ENCODE results near the gene DOK5. TPM values are rescaled to one million over a fixed set of nuclear protein-coding genes. Genes with fewer than 3 reads are reported as not detected.
A peak's percentile ranks its signal among the peaks of the same experiment; 100 is the strongest.
"Not testable (repeated sequence)": the region's sequence is repeated elsewhere in the genome, so short reads cannot be mapped to it uniquely, and the experiment has no call there.

DOK5 gene
- polyA plus RNA-seq (ENCODE audit: insufficient read length): 9.7 TPM
- long read RNA-seq, donor 1, partial matches to known transcripts: 0 of 5 reads
- long read RNA-seq, donor 1, other reads (novel, unspliced or antisense): 0 of 5 reads
- long read RNA-seq, donor 2, transcript DOK5-201 (8 exons, 1,963 nt): major isoform, 6 of 6 reads
- long read RNA-seq, donor 2, partial matches to known transcripts: 0 of 6 reads
- long read RNA-seq, donor 2, other reads (novel, unspliced or antisense): 0 of 6 reads
- long read RNA-seq, donor 3, partial matches to known transcripts: 0 of 2 reads
- long read RNA-seq, donor 3, other reads (novel, unspliced or antisense): 0 of 2 reads
- long read RNA-seq, donor 4, partial matches to known transcripts: 0 of 1 reads
- long read RNA-seq, donor 4, other reads (novel, unspliced or antisense): 0 of 1 reads
- long read RNA-seq, donor 5, transcript DOK5-201 (8 exons, 1,963 nt): major isoform, 7 of 13 reads
- long read RNA-seq, donor 5, partial matches to known transcripts: 5 of 13 reads
- long read RNA-seq, donor 5, other reads (novel, unspliced or antisense): 0 of 13 reads
- long read RNA-seq, donor 6, transcript DOK5-201 (8 exons, 1,963 nt): major isoform, 7 of 9 reads
- long read RNA-seq, donor 6, partial matches to known transcripts: 0 of 9 reads
- long read RNA-seq, donor 6, other reads (novel, unspliced or antisense): 0 of 9 reads
- long read RNA-seq, donor 7, transcript DOK5-201 (8 exons, 1,963 nt): major isoform, 7 of 8 reads
- long read RNA-seq, donor 7, partial matches to known transcripts: 0 of 8 reads
- long read RNA-seq, donor 7, other reads (novel, unspliced or antisense): 0 of 8 reads
- long read RNA-seq, donor 8: 0 reads

GRCh38 chr20:54475334-54476168, at the start of gene DOK5:
TSS of gene DOK5 (plus strand) at chr20:54475593. CDS start at chr20:54475947, 354 bp downstream.
- DNase-seq: peak; percentile 63

GRCh38 chr20:54429364-54429763, 46.0 kb upstream of the DOK5 start:
- DNase-seq: no peak

GRCh38 chr20:54431156-54431944, 44.0 kb upstream of the DOK5 start:
- DNase-seq: no peak

GRCh38 chr20:54432966-54433365, 42.4 kb upstream of the DOK5 start:
- no peak for DNase-seq

GRCh38 chr20:54433636-54434035, 41.8 kb upstream of the DOK5 start:
- DNase-seq: no peak

- DNase-seq: no peak
These were observed 41.2 kb upstream of the DOK5 start for GRCh38 chr20:54434196-54434595.

GRCh38 chr20:54435015-54435414, 40.4 kb upstream of the DOK5 start:
- no peak for DNase-seq

- not testable (repeated sequence) for DNase-seq
These were observed 39.0 kb upstream of the DOK5 start for GRCh38 chr20:54436410-54436809.

- DNase-seq: no peak
These were observed 37.2 kb upstream of the DOK5 start for GRCh38 chr20:54438166-54438565.

- DNase-seq: no peak
These were observed 25.2 kb upstream of the DOK5 start for GRCh38 chr20:54450207-54450606.

- DNase-seq: no peak
These were observed 24.2 kb upstream of the DOK5 start for GRCh38 chr20:54451171-54451570.

- no peak for DNase-seq
These were observed 23.1 kb upstream of the DOK5 start for GRCh38 chr20:54452277-54452676.

GRCh38 chr20:54454982-54455381, 20.4 kb upstream of the DOK5 start:
- DNase-seq: no peak

GRCh38 chr20:54456423-54456822, 19.0 kb upstream of the DOK5 start:
- DNase-seq: no peak

GRCh38 chr20:54456961-54457360, 18.4 kb upstream of the DOK5 start:
- DNase-seq: no peak

GRCh38 chr20:54458219-54458618, 17.2 kb upstream of the DOK5 start:
- DNase-seq: no peak

- no peak for DNase-seq
These were observed 16.1 kb upstream of the DOK5 start for GRCh38 chr20:54459279-54459678.

GRCh38 chr20:54464003-54464402, 11.4 kb upstream of the DOK5 start:
- DNase-seq: no peak

- DNase-seq: no peak
These were observed 9.3 kb upstream of the DOK5 start for GRCh38 chr20:54466127-54466526.

- no peak for DNase-seq
These were observed 7.8 kb upstream of the DOK5 start for GRCh38 chr20:54467622-54468021.

GRCh38 chr20:54468082-54468481, 7.3 kb upstream of the DOK5 start:
- no peak for DNase-seq
